GM12878 (cell line): ENCODE measurements around the gene ELP4. TPM values are rescaled to one million over a fixed set of nuclear protein-coding genes. Genes with fewer than 3 reads are reported as not detected.

Source experiments
- ATAC-seq: fragments of 200-7000 bp; cut with Tn5 transposase; 3 replicates; pipeline ENCODE4 v1.9.1; 2020; ENCODE audit warnings: mild to moderate bottlenecking, moderate library complexity
- BruUV-seq: library from RNA; stranded (reverse); fragments of 400-500 nt; replicated peaks from 2 replicates; lab custom pipeline; 2021; lab: Mats Ljungman, UMichigan
- CTCF ChIA-PET: fragments of 300-600 bp; sonication (Branson Sonifier 250); formaldehyde crosslinking; extraction: SDS; loops from one replicate; lab custom pipeline; 2021; ENCODE audit warnings: inconsistent platforms; lab: Yijun Ruan, JAX
- POLR2A ChIA-PET: fragments of 350-600 bp; formaldehyde crosslinking; extraction: SDS; loops from one replicate; lab custom pipeline; 2021; ENCODE audit warnings: inconsistent platforms; lab: Charles Lee
- RAD21 ChIA-PET: fragments of 300-600 bp; sonication (Branson Sonifier 250); formaldehyde crosslinking; loops from one replicate; lab custom pipeline; 2023; ENCODE audit warnings: antibody characterized with exemption; ENCODE audit not compliant: unreplicated experiment; lab: Charles Lee
- SMC1A ChIA-PET: fragments of 300-600 bp; sonication (Branson Sonifier 250); formaldehyde crosslinking; loops from one replicate; lab custom pipeline; 2023; ENCODE audit not compliant: unreplicated experiment, uncharacterized antibody; lab: Charles Lee
- DNase-seq: peaks from one replicate; pipeline ENCODE4 v3.0.0-alpha.2; 2011; ENCODE audit warnings: low read depth, low spot score
- FAIRE-seq: peaks from 3 replicates; lab custom pipeline; 2011; peaks lifted over from hg19 to GRCh38; lab: Jason Lieb, UNC
- H2AFZ ChIP-seq: 2 replicates; pipeline ENCODE4 v1.6.0; 2011; ENCODE audit warnings: low read depth, low read length, control low read depth; ENCODE audit not compliant: control insufficient read depth
- H3K27ac ChIP-seq: 2 replicates; pipeline ENCODE4 v1.5.1; 2011; ENCODE audit warnings: control low read depth; ENCODE audit not compliant: control insufficient read depth, insufficient read depth
- H3K27me3 ChIP-seq, 2 experiments: replicated peaks in 1 of 2; 2 replicates each; pipeline versions ENCODE4 v1.6.0 to v1.6.1; 2011; ENCODE audit warnings: low read length in 1 of 2; ENCODE audit not compliant: control insufficient read depth in 2 of 2, insufficient read depth in 2 of 2
- H3K36me3 ChIP-seq, 2 experiments: 2 replicates each; pipeline ENCODE4 v1.5.1; 2011; ENCODE audit warnings: low read length in 1 of 2; ENCODE audit not compliant: control insufficient read depth in 2 of 2, insufficient read depth in 2 of 2
- H3K4me1 ChIP-seq: 2 replicates; pipeline ENCODE4 v1.6.1; 2011; ENCODE audit warnings: mild to moderate bottlenecking, low read length, moderate library complexity, mixed read lengths; ENCODE audit not compliant: control insufficient read depth, insufficient read depth
- H3K4me2 ChIP-seq: 2 replicates; pipeline ENCODE4 v1.6.0; 2011; ENCODE audit warnings: control low read depth; ENCODE audit not compliant: control insufficient read depth, insufficient read depth
- H3K4me3 ChIP-seq: fragments of 200-600 bp; sonication (generic); 2 replicates; pipeline ENCODE4 v1.5.1; 2016
- H3K79me2 ChIP-seq: 2 replicates; pipeline ENCODE4 v1.6.0; 2011; ENCODE audit warnings: low read length; ENCODE audit not compliant: control insufficient read depth, insufficient read depth
- H3K9ac ChIP-seq: 2 replicates; pipeline ENCODE4 v1.8.0; 2011; ENCODE audit warnings: low read length, control low read depth, mixed read lengths; ENCODE audit not compliant: control insufficient read depth, insufficient read depth
- H3K9me3 ChIP-seq: replicated peaks from 3 replicates; pipeline ENCODE4 v1.5.1; 2011; ENCODE audit warnings: mild to moderate bottlenecking, low read length; ENCODE audit not compliant: control insufficient read depth, insufficient read depth
- H4K20me1 ChIP-seq: 2 replicates; pipeline ENCODE4 v1.6.0; 2011; ENCODE audit not compliant: control insufficient read depth, insufficient read depth
- BACH1 ChIP-seq: fragments of 450-650 bp; IDR thresholded peaks from 2 replicates; pipeline ENCODE4 v1.6.1; 2017; ENCODE audit warnings: mild to moderate bottlenecking, borderline replicate concordance
- NR2F1 ChIP-seq: fragments of 450-650 bp; conservative IDR thresholded peaks from 2 replicates; pipeline ENCODE4 v1.6.1; 2017; ENCODE audit warnings: mild to moderate bottlenecking
- SIX5 ChIP-seq: IDR thresholded peaks from 2 replicates; pipeline ENCODE4 v1.6.1; 2011; ENCODE audit warnings: mild to moderate bottlenecking, low read depth, low read length, moderate library complexity; ENCODE audit not compliant: severe bottlenecking
- YBX1 ChIP-seq: fragments of 450-650 bp; IDR thresholded peaks from 2 replicates; pipeline ENCODE4 v1.6.1; 2016; ENCODE audit warnings: antibody characterized with exemption
- WGBS: methylation state at CpG from one replicate; pipeline ENCODE4 v1.1.6; 2016; ENCODE audit warnings: low lambda C conversion rate; ENCODE audit not compliant: insufficient replicate concordance, insufficient coverage; ENCODE audit errors: missing lambda C conversion rate; 5-methylcytosine and 5-hydroxymethylcytosine counted together
- in situ Hi-C: fragments of 300-500 bp; cut with MboI; formaldehyde crosslinking; loops from 9 replicates; pipeline ENCODE4 v1.14.3; 2018; ENCODE audit warnings: mixed read lengths
- intact Hi-C: fragments of 100-400 bp; cut with micrococcal nuclease; formaldehyde crosslinking; loops from one replicate; pipeline ENCODE4 v1.14.2; 2022; ENCODE audit not compliant: unreplicated experiment
- polyA plus RNA-seq, 11 experiments: library from polyadenylated mRNA; depleted of rRNA in 4 of 11; unstranded in 6 of 11; stranded (reverse) in 5 of 11; fragments of >200 nt; fragmentation: Nextera tagmentation in 4 of 11; fragmentation: Illumina TruSeq in 1 of 11; extraction: Ambion mirVana in 4 of 11; extraction: Trizol in 1 of 11; gene quantifications; 1 replicate in 1 of 11; 2 replicates in 10 of 11; pipeline versions ENCODE4 v1.2.1 to v1.2.3, GENCODE V29; 2011 to 2016; ENCODE audit warnings: inconsistent platforms in 2 of 11, missing spikeins in 2 of 11, low read depth in 1 of 11
- total RNA-seq, 4 experiments: library from RNA; depleted of rRNA in 3 of 4; stranded (reverse); fragments of >200 nt in 3 of 4; fragmentation: Illumina TruSeq in 1 of 4; extraction: Trizol in 1 of 4; gene quantifications; 2 replicates each; pipeline versions ENCODE4 v1.2.1 to v1.2.3, GENCODE V29; 2013 to 2021
- TF ChIP-seq, protein P1 (sequence below): fragments of 450-650 bp; IDR thresholded peaks from 2 replicates; pipeline ENCODE4 v1.6.1; 2016; ENCODE audit warnings: mild to moderate bottlenecking

ELP4 gene
- total and polyA plus RNA-seq, 10 of the 15 experiments (the other 5 are each of a cell fraction or from before 2014, with no cell fraction given) = 17.7 to 36.1 (median 27.0) TPM

DNA sequence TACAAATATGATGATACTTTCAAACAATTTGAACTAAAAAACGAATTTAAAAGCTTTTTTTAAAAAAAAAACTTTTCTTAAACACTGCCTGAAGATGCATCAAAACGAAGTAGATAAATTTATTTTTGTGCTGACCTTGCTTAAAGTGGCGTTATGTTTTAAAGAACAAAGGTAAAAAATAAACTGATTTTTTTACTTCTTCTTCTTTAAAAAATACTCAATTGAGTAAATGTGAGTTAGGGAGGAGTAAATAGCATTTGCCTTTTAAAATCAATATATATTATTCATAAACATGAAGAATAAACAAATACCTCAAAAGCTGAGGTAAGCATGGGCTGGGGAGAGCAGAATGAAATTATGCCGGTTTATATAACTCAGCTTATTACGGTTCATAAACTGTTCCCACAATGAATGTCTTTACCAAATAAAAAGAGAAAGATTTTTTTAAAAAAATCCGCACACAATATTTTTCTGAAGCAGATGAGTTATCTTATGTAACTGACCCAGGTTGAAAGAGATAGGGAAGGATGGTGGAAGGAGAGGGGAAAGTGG lies 292.5 kb downstream of the ELP4 start:
- ATAC-seq (no peak), FAIRE-seq (no peak), DNase-seq (no peak)
- ChIA-PET SMC1A (interaction anchor here (1.5 kb wide), 1 partner anchor 11 kb away, joined by 3 read pairs; no protein-coding TSS in a partner anchor), CTCF (interaction anchor here (0.6 kb wide), 1 partner anchor 438 kb away, joined by 4 read pairs; no protein-coding TSS in a partner anchor), RAD21 (no interaction called here), POLR2A (no interaction called here)
- in situ Hi-C loops (no loop called here), intact Hi-C loops (loop anchor here (10.0 kb wide), 1 partner anchor 157 kb away; no protein-coding TSS in a partner anchor)
- Histone ChIP-seq H3K4me3 (no peak overlapping the region), H3K4me2 (no peak overlapping the region), H2AFZ (no peak overlapping the region), H4K20me1 (no peaks in the 10 kb centered on the region), H3K4me1 (peaks cover 3% of the 10 kb centered on the region; the same call in 1 of the 2 replicates), H3K9ac (no peak overlapping the region), H3K9me3 (peaks cover 3% of the 10 kb centered on the region; the same call in 1 of the 3 replicates), H3K79me2 (no peaks in the 10 kb centered on the region), H3K36me3 (no peaks in the 10 kb centered on the region), H3K27ac (no peak overlapping the region), H3K27me3 (peaks cover 35 to 69% of the 10 kb centered on the region in 2 experiments)
- 12% methylated on average over 6 of the region's 6 CpGs for whole genome bisulfite sequencing
- BruUV-seq = no TSS peak
- TF ChIP-seq, protein P1, sequence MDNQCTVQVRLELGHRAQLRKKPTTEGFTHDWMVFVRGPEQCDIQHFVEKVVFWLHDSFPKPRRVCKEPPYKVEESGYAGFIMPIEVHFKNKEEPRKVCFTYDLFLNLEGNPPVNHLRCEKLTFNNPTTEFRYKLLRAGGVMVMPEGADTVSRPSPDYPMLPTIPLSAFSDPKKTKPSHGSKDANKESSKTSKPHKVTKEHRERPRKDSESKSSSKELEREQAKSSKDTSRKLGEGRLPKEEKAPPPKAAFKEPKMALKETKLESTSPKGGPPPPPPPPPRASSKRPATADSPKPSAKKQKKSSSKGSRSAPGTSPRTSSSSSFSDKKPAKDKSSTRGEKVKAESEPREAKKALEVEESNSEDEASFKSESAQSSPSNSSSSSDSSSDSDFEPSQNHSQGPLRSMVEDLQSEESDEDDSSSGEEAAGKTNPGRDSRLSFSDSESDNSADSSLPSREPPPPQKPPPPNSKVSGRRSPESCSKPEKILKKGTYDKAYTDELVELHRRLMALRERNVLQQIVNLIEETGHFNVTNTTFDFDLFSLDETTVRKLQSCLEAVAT = no peak
- TF ChIP-seq BACH1 = no peak

DNA sequence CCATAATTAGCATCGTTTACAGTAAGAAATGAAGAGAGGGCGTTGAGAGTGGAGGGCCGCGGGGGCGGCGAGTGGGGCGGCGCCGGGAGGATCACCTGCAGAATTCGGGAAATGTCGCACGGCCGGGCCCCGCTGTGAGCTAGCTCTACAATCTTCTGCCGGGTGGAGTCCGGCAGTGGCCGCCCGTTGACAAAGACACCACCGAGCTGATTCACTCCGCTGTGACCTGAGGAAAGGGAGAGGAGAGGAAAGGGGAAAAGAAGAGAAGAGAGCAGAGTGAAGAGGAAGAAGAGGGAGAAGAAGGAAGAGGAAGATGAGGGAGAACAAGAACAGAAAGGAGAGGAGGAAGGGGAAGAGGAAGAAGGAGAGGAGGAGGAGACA lies 293.0 kb downstream of the ELP4 start:
- Histone ChIP-seq H3K4me2 (no peak overlapping the region), H3K27ac (no peak overlapping the region)
- FAIRE-seq = no peak
- intact Hi-C loops = loop anchor here (10.0 kb wide), 1 partner anchor 158 kb away; no protein-coding TSS in a partner anchor
- TF ChIP-seq YBX1 = no peak
- no peak for TF ChIP-seq SIX5
- TF ChIP-seq NR2F1 = no peak
- TF ChIP-seq, all 136 proteins: peak for 0
- no peak for ATAC-seq
- CTCF ChIA-PET = no interaction called here
- BruUV-seq = no TSS peak
- Histone ChIP-seq H3K4me1 (peaks cover 3% of the 10 kb centered on the region; the same call in 1 of the 2 replicates), H3K27me3 (peaks cover 36 to 72% of the 10 kb centered on the region in 2 experiments), H4K20me1 (no peaks in the 10 kb centered on the region), H3K79me2 (no peaks in the 10 kb centered on the region), H3K36me3 (no peaks in the 10 kb centered on the region), H2AFZ (no peak overlapping the region), H3K9ac (no peak overlapping the region), H3K4me3 (no peak overlapping the region), H3K9me3 (peaks cover 3% of the 10 kb centered on the region; the same call in 1 of the 3 replicates)
- POLR2A ChIA-PET = no interaction called here
- SMC1A ChIA-PET = interaction anchor here (1.5 kb wide), 1 partner anchor 12 kb away, joined by 3 read pairs; no protein-coding TSS in a partner anchor
- RAD21 ChIA-PET = no interaction called here
- in situ Hi-C loops = no loop called here
- WGBS = 43% methylated on average over 19 of the region's 20 CpGs
- DNase-seq = no peak
